CD14-positive monocyte (primary cell): ENCODE results near the gene STK32C. TPM values are rescaled to one million over a fixed set of nuclear protein-coding genes. Genes with fewer than 3 reads are reported as not detected.
A peak's percentile ranks its signal among the peaks of the same experiment; 100 is the strongest.
"Not testable (repeated sequence)": the region's sequence is repeated elsewhere in the genome, so short reads cannot be mapped to it uniquely, and the experiment has no call there.

Experiments used
- DNase-seq, 3 donors: peaks; one replicate each; pipeline ENCODE4 v3.0.0-alpha.2; 2011 to 2022
- H2AFZ ChIP-seq: 2 replicates; pipeline ENCODE4 v1.6.0; 2012; ENCODE audit warnings: mild to moderate bottlenecking, low read depth, low read length, inconsistent platforms; ENCODE audit not compliant: insufficient read depth, poor library complexity, severe bottlenecking
- H3K27ac ChIP-seq, 2 donors: 1 replicate in 1 of 2; 2 replicates in 1 of 2; pipeline ENCODE4 v1.5.1; 2012 to 2013; ENCODE audit warnings: low read length in 2 of 2, control low read depth in 1 of 2, inconsistent platforms in 1 of 2, low read depth in 1 of 2, mild to moderate bottlenecking in 1 of 2
- H3K27me3 ChIP-seq, 2 donors: one replicate each; pipeline versions ENCODE4 v1.6.0 to v1.6.1; 2011 to 2013; ENCODE audit warnings: low read length in 2 of 2; ENCODE audit not compliant: control insufficient read depth in 2 of 2, insufficient read depth in 2 of 2
- H3K36me3 ChIP-seq, 2 donors: replicated peaks in 1 of 2; 1 replicate in 1 of 2; 2 replicates in 1 of 2; pipeline versions ENCODE4 v1.5.1 to v1.6.1; 2012 to 2013; ENCODE audit warnings: low read length in 2 of 2, control low read depth in 1 of 2, inconsistent platforms in 1 of 2, mild to moderate bottlenecking in 1 of 2; ENCODE audit not compliant: insufficient read depth in 2 of 2, control insufficient read depth in 1 of 2
- H3K4me1 ChIP-seq, 2 donors: 1 replicate in 1 of 2; 2 replicates in 1 of 2; pipeline versions ENCODE4 v1.5.1 to v1.6.1; 2012 to 2013; ENCODE audit warnings: low read length in 2 of 2, control low read depth in 1 of 2, inconsistent platforms in 1 of 2, mild to moderate bottlenecking in 1 of 2, moderate library complexity in 1 of 2; ENCODE audit not compliant: insufficient read depth in 2 of 2, control insufficient read depth in 1 of 2
- H3K4me2 ChIP-seq: replicated peaks from 2 replicates; pipeline ENCODE3; 2012; ENCODE audit warnings: low read length, moderate library complexity, mild to moderate bottlenecking; ENCODE audit not compliant: poor library complexity, severe bottlenecking; ENCODE audit errors: extremely low read depth
- H3K4me3 ChIP-seq, 3 experiments: fragments of 200-600 bp in 1 of 3; sonication (generic) in 1 of 3; replicated peaks in 1 of 3; 1 replicate in 2 of 3; 2 replicates in 1 of 3; pipeline ENCODE4 v1.5.1; 2011 to 2013; ENCODE audit warnings: low read length in 3 of 3, mild to moderate bottlenecking in 3 of 3, control low read depth in 2 of 3, low read depth in 2 of 3, inconsistent platforms in 1 of 3, moderate library complexity in 1 of 3
- H3K79me2 ChIP-seq: 2 replicates; pipeline ENCODE4 v1.6.0; 2012; ENCODE audit warnings: mild to moderate bottlenecking, control low read depth, inconsistent platforms, low read length, moderate library complexity; ENCODE audit not compliant: insufficient read depth
- H3K9ac ChIP-seq: 2 replicates; pipeline ENCODE4 v1.6.0; 2017; ENCODE audit warnings: low read length, mild to moderate bottlenecking; ENCODE audit not compliant: insufficient read depth, poor library complexity, severe bottlenecking
- H3K9me3 ChIP-seq, 2 donors: replicated peaks in 1 of 2; 1 replicate in 1 of 2; 2 replicates in 1 of 2; pipeline versions ENCODE4 v1.5.1 to v1.6.1; 2012 to 2013; ENCODE audit warnings: low read length in 2 of 2, control low read depth in 1 of 2; ENCODE audit not compliant: control insufficient read depth in 1 of 2, insufficient read depth in 1 of 2
- H4K20me1 ChIP-seq: 2 replicates; pipeline ENCODE4 v1.6.0; 2012; ENCODE audit warnings: mild to moderate bottlenecking, low read length, control low read depth, moderate library complexity; ENCODE audit not compliant: insufficient read depth
- H3K27ac Mint-ChIP-seq, 7 donors: one replicate each; pipeline ENCODE4 v1.8.0; 2020; ENCODE audit warnings: mild to moderate bottlenecking in 7 of 7, mixed read lengths in 7 of 7, moderate library complexity in 6 of 7, inconsistent platforms in 2 of 7
- H3K27me3 Mint-ChIP-seq, 3 donors: one replicate each; pipeline ENCODE4 v1.8.0; 2021 to 2022; ENCODE audit warnings: low read depth in 3 of 3, mild to moderate bottlenecking in 3 of 3, mixed read lengths in 3 of 3, moderate library complexity in 3 of 3, inconsistent platforms in 1 of 3
- H3K36me3 Mint-ChIP-seq, 2 donors: one replicate each; pipeline ENCODE4 v1.8.0; 2020; ENCODE audit warnings: mixed read lengths in 2 of 2, inconsistent platforms in 1 of 2, mild to moderate bottlenecking in 1 of 2
- H3K4me1 Mint-ChIP-seq: one replicate; pipeline ENCODE4 v1.8.0; 2020; ENCODE audit warnings: mild to moderate bottlenecking, mixed read lengths
- H3K4me3 Mint-ChIP-seq, 2 donors: one replicate each; pipeline ENCODE4 v1.8.0; 2020; ENCODE audit warnings: mild to moderate bottlenecking in 2 of 2, mixed read lengths in 2 of 2, moderate library complexity in 1 of 2
- H3K9me3 Mint-ChIP-seq, 7 donors: one replicate each; pipeline ENCODE4 v1.8.0; 2020 to 2022; ENCODE audit warnings: mixed read lengths in 7 of 7, mild to moderate bottlenecking in 6 of 7, moderate library complexity in 6 of 7, inconsistent platforms in 2 of 7
- WGBS: methylation state at CpG from one replicate; pipeline ENCODE4 v1.1.5; 2013; ENCODE audit warnings: missing lambda C conversion rate; ENCODE audit not compliant: insufficient coverage; 5-methylcytosine and 5-hydroxymethylcytosine counted together
- intact Hi-C, 2 donors: fragments of 100-400 bp; cut with micrococcal nuclease; formaldehyde crosslinking; loops; one replicate each; pipeline versions ENCODE4 v1.15.0 to v1.15.1; 2023
- polyA plus RNA-seq, 3 donors: library from polyadenylated mRNA; depleted of rRNA in 1 of 3; unstranded in 2 of 3; stranded (reverse) in 1 of 3; fragments of 300-500 nt in 2 of 3; fragments of >200 nt in 1 of 3; fragmentation: Illumina TruSeq in 2 of 3; gene quantifications; 1 replicate in 2 of 3; 2 replicates in 1 of 3; pipeline ENCODE4 v1.2.3, GENCODE V29; 2012 to 2021
- TF ChIP-seq, protein P1 (sequence below): fragments of 200-600 bp; IDR thresholded peaks from one replicate; pipeline ENCODE4 v1.8.0; 2022; ENCODE audit warnings: antibody characterized with exemption, mild to moderate bottlenecking

Gene STK32C
- polyA plus RNA-seq, 3 donors, result 13.6 to 22.8 (median 18.4) TPM

DNA sequence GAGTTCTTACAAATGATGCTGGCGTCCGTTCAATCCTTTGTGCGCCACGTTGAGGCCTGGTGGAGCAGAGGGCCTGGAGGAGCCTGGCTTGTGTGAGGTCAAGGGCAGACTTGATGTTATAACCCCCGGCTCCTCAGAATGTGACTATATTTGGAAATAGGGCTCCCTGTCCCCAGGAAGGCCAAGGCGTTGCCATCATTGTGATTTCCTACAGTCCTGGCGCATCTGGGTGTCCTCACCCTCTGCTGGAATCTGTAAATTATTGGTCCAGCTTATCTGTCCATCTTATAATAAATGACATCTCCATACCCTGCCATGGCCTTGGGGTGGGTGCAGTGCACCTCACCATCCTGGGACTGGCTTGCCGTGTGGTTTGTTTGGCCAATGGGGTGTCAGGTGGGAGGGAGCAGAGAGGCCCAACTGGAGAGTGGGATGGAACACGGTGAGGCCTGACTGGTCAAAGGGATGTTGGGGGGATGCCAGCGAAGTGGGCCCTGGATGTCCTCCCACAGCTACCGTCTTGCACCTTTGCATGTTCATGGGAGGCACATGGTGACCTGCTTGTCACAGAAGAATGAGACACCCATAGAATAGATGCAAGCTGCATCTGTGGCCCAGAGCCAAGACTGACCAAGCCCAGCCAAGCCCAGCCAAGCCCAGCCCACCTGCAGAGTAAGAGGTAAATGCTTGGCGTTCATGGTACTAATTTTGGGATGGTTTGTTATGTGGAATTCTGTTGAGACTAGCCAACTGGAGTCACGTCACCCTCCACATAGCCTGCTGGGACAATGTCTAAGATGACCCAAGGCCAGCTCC lies 13.1 kb upstream of the STK32C start:
- Histone ChIP-seq H3K27ac (peak overlapping the region; percentile 10 to 79), H2AFZ (peak overlapping the region; percentile 43), H3K27me3 (no peaks in the 10 kb centered on the region), H3K36me3 (peaks cover 0 to 22% of the 10 kb centered on the region in 2 donors), H3K4me1 (peaks cover 36 to 42% of the 10 kb centered on the region in 2 donors), H4K20me1 (peaks cover 14% of the 10 kb centered on the region), H3K79me2 (peaks cover 3% of the 10 kb centered on the region), H3K4me3 (peak overlapping the region in 1 of 3 experiments; percentile 55), H3K4me2 (peak overlapping the region; percentile 67), H3K9me3 (no peaks in the 10 kb centered on the region), H3K9ac (no peak overlapping the region)
- intact Hi-C loops, result no loop called here
- H3K36me3 Mint-ChIP-seq, result peaks cover 22 to 31% of the 10 kb centered on the region in 2 donors
- peaks cover 46% of the 10 kb centered on the region for H3K4me1 Mint-ChIP-seq
- H3K4me3 Mint-ChIP-seq, result peak overlapping the region; percentile 67 to 90
- no peak for DNase-seq
- WGBS, result 84% methylated on average over 9 of the region's 13 CpGs
- TF ChIP-seq, protein P1, sequence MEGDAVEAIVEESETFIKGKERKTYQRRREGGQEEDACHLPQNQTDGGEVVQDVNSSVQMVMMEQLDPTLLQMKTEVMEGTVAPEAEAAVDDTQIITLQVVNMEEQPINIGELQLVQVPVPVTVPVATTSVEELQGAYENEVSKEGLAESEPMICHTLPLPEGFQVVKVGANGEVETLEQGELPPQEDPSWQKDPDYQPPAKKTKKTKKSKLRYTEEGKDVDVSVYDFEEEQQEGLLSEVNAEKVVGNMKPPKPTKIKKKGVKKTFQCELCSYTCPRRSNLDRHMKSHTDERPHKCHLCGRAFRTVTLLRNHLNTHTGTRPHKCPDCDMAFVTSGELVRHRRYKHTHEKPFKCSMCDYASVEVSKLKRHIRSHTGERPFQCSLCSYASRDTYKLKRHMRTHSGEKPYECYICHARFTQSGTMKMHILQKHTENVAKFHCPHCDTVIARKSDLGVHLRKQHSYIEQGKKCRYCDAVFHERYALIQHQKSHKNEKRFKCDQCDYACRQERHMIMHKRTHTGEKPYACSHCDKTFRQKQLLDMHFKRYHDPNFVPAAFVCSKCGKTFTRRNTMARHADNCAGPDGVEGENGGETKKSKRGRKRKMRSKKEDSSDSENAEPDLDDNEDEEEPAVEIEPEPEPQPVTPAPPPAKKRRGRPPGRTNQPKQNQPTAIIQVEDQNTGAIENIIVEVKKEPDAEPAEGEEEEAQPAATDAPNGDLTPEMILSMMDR, result no peak
- H3K27ac Mint-ChIP-seq, result peak overlapping the region; percentile 86 to 93 (median 90)
- no peaks in the 10 kb centered on the region for H3K9me3 Mint-ChIP-seq
- H3K27me3 Mint-ChIP-seq, result peaks cover 0 to 1% (median 0%) of the 10 kb centered on the region in 3 donors

DNA sequence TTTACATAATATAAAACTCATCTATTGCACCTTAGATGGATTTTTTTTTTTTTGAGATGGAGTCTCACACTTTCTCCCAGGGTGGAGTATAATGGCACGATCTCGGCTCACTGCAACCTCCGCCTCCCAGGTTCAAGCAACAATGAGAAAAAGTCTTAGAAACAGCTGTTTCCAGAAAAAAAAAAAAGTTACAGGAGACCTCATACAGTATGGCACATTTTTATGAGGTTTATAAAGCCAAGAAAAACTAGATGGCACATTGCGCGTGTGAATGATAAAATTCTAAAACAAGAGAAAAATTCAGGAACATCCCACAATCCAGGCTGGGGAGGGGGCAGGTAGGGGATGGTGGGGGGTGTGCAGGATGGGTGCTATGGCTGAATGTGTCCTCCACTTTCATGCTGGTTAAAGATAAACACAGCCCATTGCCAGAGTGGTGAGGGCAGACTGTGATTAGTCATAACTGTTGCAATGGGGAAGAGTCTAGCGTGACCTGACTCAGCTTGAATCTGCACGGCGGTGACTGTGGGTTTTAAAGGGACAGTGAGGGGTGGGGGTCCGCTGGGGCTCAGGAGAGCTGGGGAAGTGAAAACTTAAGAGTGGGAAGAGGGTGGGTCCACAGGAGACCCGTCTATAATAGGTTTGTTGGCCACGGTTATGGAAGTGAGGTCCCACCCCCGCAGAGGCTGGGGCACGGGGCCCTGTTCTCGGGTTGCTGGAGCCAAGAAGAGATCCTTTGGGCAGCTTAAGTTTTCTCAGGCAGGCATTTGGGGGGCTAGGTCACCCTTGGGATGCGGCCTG lies 12.3 kb upstream of the STK32C start:
- intact Hi-C loops, result no loop called here
- WGBS, result 9% methylated on average over 10 of the region's 15 CpGs
- Histone ChIP-seq H4K20me1 (peaks cover 11% of the 10 kb centered on the region), H3K36me3 (peaks cover 0 to 19% of the 10 kb centered on the region in 2 donors), H3K9ac (no peak overlapping the region), H2AFZ (peak overlapping the region; percentile 43), H3K4me1 (peaks cover 36 to 42% of the 10 kb centered on the region in 2 donors), H3K27me3 (no peaks in the 10 kb centered on the region), H3K4me2 (peak overlapping the region; percentile 67), H3K9me3 (no peaks in the 10 kb centered on the region), H3K27ac (peak overlapping the region; percentile 10 to 79), H3K79me2 (no peaks in the 10 kb centered on the region), H3K4me3 (peak overlapping the region in 1 of 3 experiments; percentile 55)
- peaks cover 0 to 2% (median 0%) of the 10 kb centered on the region in 3 donors for H3K27me3 Mint-ChIP-seq
- H3K4me1 Mint-ChIP-seq, result peaks cover 46% of the 10 kb centered on the region
- H3K36me3 Mint-ChIP-seq, result peaks cover 16 to 23% of the 10 kb centered on the region in 2 donors
- peak; percentile 75 to 92 (median 89) for DNase-seq
- no peaks in the 10 kb centered on the region for H3K9me3 Mint-ChIP-seq
- peak overlapping the region; percentile 67 to 90 for H3K4me3 Mint-ChIP-seq
- TF ChIP-seq, protein P1, result no peak
- peak overlapping the region; percentile 86 to 93 (median 90) for H3K27ac Mint-ChIP-seq

DNA sequence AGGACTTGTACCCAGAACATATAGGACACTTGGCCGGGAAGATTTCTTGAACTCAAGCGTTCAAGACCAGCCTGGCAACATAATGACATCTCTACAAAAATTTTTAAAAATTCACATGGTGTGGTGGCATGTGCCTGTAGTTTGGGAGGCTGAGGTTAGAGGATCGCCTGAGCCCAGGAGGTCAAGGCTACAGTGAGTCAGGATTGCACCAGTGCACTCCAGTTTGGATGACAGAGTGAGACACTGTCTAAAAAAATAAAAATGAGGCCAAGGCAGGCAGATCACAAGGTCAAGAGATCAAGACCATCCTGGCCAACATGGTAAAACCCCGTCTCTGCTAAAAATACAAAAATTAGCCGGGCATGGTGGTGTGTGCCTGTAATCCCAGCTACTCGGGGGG lies 9.7 kb upstream of the STK32C start:
- intact Hi-C loops, H3K27ac ChIP-seq, H3K4me2 ChIP-seq, H4K20me1 ChIP-seq, H3K4me3 Mint-ChIP-seq, H3K36me3 Mint-ChIP-seq, H2AFZ ChIP-seq, H3K79me2 ChIP-seq, H3K9me3 ChIP-seq, H3K27ac Mint-ChIP-seq, H3K9ac ChIP-seq, H3K9me3 Mint-ChIP-seq, H3K4me3 ChIP-seq, DNase-seq, H3K36me3 ChIP-seq, H3K27me3 ChIP-seq, H3K27me3 Mint-ChIP-seq: not testable (repeated sequence)
- peaks cover 25% of the 10 kb centered on the region for H3K4me1 Mint-ChIP-seq
- peaks cover 21 to 24% of the 10 kb centered on the region in 2 donors for H3K4me1 ChIP-seq
- 96% methylated on average over 3 of the region's 6 CpGs for WGBS
